SK-N-SH treated with all-trans-retinoic acid at 6 μM for 48 hours (cell line): ENCODE results near the gene ATP8A1.

ENCODE experiments used
- ATAC-seq: fragments of 200-7000 bp; cut with Tn5 transposase; 3 replicates; pipeline ENCODE4 v1.9.1; 2020; ENCODE audit warnings: mild to moderate bottlenecking, moderate library complexity
- ARNTL ChIP-seq: fragments of 450-650 bp; formaldehyde crosslinking; IDR thresholded peaks from 2 replicates; pipeline ENCODE4 v1.5.0; 2020; ENCODE audit warnings: low read depth, mild to moderate bottlenecking, moderate library complexity, borderline replicate concordance
- BACH2 ChIP-seq: fragments of 250-450 bp; sonication (Bioruptor Pico); IDR thresholded peaks from 2 replicates; pipeline ENCODE4 v1.9.0; 2021; ENCODE audit warnings: mild to moderate bottlenecking, borderline replicate concordance
- CREB5 ChIP-seq: fragments of 250-450 bp; sonication (Bioruptor Pico); IDR thresholded peaks from 2 replicates; pipeline ENCODE4 v1.5.1; 2020; ENCODE audit warnings: low read depth, mild to moderate bottlenecking, moderate library complexity
- GLIS3 ChIP-seq: fragments of 250-450 bp; sonication (Bioruptor Pico); IDR thresholded peaks from 2 replicates; pipeline ENCODE4 v1.5.0; 2020; ENCODE audit warnings: mild to moderate bottlenecking, moderate library complexity
- ISL1 ChIP-seq: fragments of 250-450 bp; sonication (Bioruptor Pico); IDR thresholded peaks from 2 replicates; pipeline ENCODE4 v2.1.2; 2022; ENCODE audit warnings: mild to moderate bottlenecking, moderate library complexity
- OSR1 ChIP-seq: fragments of 250-450 bp; sonication (Bioruptor Pico); IDR thresholded peaks from 2 replicates; pipeline ENCODE4 v1.8.0; 2022; ENCODE audit warnings: moderate library complexity, mild to moderate bottlenecking, inconsistent platforms
- PATZ1 ChIP-seq: fragments of 250-450 bp; sonication (Bioruptor Pico); IDR thresholded peaks from 2 replicates; pipeline ENCODE4 v1.8.0; 2020; ENCODE audit warnings: mild to moderate bottlenecking, moderate library complexity, borderline replicate concordance
- POU6F1 ChIP-seq: fragments of 250-450 bp; sonication (Bioruptor Pico); IDR thresholded peaks from 2 replicates; pipeline ENCODE4 v1.8.0; 2021; ENCODE audit warnings: low read depth, mild to moderate bottlenecking, moderate library complexity, borderline replicate concordance
- SNAI2 ChIP-seq: fragments of 250-450 bp; sonication (Bioruptor Pico); IDR thresholded peaks from 2 replicates; pipeline ENCODE4 v1.5.0; 2020; ENCODE audit warnings: mild to moderate bottlenecking, moderate library complexity
- TCF4 ChIP-seq: fragments of 250-450 bp; sonication (Bioruptor Pico); IDR thresholded peaks from 2 replicates; pipeline ENCODE4 v1.8.0; 2021; ENCODE audit warnings: mild to moderate bottlenecking, moderate library complexity, borderline replicate concordance
- TOX ChIP-seq: fragments of 250-450 bp; sonication (Bioruptor Pico); IDR thresholded peaks from 2 replicates; pipeline ENCODE4 v1.8.0; 2021; ENCODE audit warnings: mild to moderate bottlenecking, moderate library complexity, borderline replicate concordance
- TSHZ2 ChIP-seq: fragments of 250-450 bp; sonication (Bioruptor Pico); IDR thresholded peaks from 2 replicates; pipeline ENCODE4 v1.5.0; 2020; ENCODE audit warnings: mild to moderate bottlenecking, moderate library complexity
- ZC3H10 ChIP-seq: fragments of 250-450 bp; sonication (Bioruptor Pico); IDR thresholded peaks from 2 replicates; pipeline ENCODE4 v1.5.1; 2021; ENCODE audit warnings: mild to moderate bottlenecking, moderate library complexity
- ZNF565 ChIP-seq: fragments of 450-650 bp; formaldehyde crosslinking; conservative IDR thresholded peaks from 2 replicates; pipeline ENCODE4 v1.5.0; 2020; ENCODE audit warnings: low read depth, mild to moderate bottlenecking, moderate library complexity
- ZNF8 ChIP-seq: fragments of 450-650 bp; formaldehyde crosslinking; IDR thresholded peaks from 2 replicates; pipeline ENCODE4 v1.5.0; 2020; ENCODE audit warnings: mild to moderate bottlenecking, moderate library complexity

ATP8A1 gene

DNA sequence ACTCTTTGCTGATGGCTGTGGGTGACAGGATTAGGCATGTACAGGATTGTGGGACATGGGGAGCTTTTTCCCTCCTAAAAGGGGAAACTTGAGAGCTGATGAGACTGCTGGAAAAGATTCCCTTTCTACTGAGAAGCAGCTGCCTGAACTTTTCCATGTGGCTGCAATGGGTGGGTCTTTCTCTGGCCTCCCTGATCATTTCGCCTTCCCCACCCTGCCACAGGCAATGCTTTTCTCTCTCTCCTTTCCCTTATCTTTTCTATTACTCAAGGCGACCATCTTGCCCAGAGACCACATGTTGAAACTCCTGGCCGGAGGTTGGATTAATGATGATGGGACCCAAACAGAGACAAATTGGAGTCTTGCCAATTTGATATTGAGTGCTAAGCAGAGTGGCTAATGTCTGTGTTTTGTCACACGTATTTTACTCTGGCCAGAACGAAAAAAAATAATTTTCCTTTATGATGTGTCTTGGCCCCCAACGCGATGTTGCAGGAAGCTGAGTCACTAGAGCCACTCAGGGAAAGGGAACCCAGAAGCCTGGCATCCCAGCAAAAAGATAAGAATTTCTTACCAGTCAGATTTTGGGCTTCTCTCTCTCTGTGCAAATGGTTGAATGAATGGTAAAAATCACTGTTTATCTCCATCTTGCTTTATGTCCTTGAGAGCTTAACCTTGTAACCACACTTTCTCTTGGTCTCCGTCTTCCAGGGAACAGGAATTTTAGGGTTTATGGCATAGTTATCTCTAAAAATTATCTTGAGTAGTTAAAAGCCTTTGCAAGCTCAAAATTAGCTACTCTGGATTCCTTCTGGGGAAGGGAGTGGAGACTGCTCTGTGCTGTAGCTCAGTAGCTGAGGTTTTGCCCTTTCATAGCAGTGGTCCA lies 19.4 kb upstream of the ATP8A1 start (continued):
- TF ChIP-seq ARNTL (CRISPR knock-in tag), result no peak
- no peak for TF ChIP-seq BACH2 (CRISPR knock-in tag)
- no peak; the same call in 1 of the 2 replicates for TF ChIP-seq TCF4 (CRISPR knock-in tag)
- no peak for TF ChIP-seq ZNF565 (CRISPR knock-in tag)

DNA sequence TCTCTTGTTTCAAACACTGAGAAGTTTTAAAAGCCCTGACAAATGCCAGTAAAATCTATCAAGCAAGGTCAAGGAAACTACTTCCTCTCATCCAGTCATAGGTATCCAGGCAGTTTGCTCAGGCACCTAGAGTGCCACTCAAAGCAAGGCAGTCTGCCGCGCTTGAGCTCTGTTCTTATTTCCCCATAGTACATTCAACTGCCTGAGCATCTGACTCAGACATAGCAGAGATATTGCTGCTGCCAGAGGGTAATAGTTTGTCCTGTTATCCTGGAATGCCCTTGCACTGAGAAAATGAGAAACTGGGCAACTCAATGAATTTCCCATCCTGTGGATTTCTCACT lies 16.1 kb upstream of the ATP8A1 start:
- ATAC-seq, result peak; percentile 60; the same call in 2 of the 3 replicates
- no peak for TF ChIP-seq ZC3H10 (CRISPR knock-in tag)
- peak; percentile 29; the same call in 1 of the 2 replicates for TF ChIP-seq ISL1 (CRISPR knock-in tag)

DNA sequence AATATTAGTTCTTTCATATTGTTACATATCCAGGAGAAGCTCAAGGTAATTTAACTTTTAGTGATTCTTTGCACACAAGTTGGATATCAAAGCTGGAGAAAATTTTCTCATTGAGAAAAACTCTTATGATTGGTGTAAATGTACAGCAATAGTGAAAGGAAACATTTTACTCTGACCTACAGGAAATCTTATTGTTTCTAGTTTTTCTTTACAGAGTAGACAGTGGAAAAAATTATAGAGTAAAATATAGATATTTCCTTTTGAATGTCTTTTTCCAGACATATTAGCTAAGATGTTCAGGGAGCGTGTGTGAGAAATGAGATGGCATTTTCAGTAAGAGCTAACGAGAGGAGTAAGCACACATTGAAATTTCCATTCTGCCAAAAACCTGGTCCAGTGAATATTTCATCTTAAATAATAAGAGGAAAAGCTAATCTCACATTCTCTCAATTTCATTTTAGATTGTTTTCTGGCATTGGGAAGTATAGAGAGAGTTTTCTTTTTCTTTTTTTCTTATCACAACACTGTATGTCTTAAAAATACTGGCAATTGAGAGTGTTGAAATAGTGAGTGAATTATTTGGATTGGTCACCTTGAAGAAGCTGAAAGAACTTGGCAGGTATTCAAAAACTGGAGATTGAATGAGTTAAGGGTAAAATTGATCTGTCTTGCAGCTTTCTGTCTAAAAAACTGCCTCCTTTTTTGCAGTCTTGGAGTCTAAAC lies 15.6 kb upstream of the ATP8A1 start:
- TF ChIP-seq SNAI2 (no peak), PATZ1 (CRISPR knock-in tag) (no peak), ARNTL (CRISPR knock-in tag) (no peak), ZC3H10 (CRISPR knock-in tag) (no peak), OSR1 (CRISPR knock-in tag) (no peak), TCF4 (CRISPR knock-in tag) (no peak), CREB5 (CRISPR knock-in tag) (no peak), ZNF8 (no peak), GLIS3 (no peak), POU6F1 (CRISPR knock-in tag) (no peak), TOX (no peak), ISL1 (CRISPR knock-in tag) (no peak), BACH2 (CRISPR knock-in tag) (no peak)
- ATAC-seq, result no peak

DNA sequence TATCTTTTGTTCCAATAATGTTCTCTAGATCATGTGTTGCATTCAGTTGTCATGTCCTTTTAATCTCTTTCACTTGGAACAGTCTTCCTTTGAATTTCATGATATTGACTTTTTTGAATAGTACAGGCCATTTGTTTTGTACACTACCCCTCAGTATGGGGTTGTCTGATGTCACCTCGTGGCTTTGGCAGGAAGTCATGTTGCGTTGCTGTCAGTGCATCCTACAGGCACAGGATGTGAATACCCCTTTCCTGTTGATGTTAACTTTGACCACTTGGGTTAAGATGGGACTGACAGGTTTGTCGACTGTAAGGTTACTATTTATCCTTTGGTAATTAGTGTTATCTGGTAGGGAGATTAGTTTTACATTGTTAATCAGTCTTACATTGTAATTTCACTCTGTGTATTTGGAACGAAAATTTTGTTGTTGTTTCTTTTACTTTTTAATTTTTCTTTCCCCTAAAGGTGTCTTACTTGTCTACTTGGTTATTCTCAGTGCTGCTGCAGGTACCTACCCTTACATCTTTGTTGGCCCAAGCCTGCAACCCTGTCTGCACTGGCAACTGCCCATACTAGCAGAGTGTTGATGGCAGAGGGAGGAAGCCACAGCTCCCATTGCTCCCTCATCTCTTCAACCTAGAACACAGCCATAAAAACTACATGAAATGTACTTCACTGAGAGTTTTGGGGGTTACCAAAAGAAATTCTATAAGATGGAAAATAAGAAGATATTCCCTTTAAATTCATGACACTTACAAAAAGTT lies 14.7 kb upstream of the ATP8A1 start:
- TF ChIP-seq TCF4 (CRISPR knock-in tag), result no peak
- TF ChIP-seq ZNF565 (CRISPR knock-in tag), result no peak
- ATAC-seq, result no peak

DNA sequence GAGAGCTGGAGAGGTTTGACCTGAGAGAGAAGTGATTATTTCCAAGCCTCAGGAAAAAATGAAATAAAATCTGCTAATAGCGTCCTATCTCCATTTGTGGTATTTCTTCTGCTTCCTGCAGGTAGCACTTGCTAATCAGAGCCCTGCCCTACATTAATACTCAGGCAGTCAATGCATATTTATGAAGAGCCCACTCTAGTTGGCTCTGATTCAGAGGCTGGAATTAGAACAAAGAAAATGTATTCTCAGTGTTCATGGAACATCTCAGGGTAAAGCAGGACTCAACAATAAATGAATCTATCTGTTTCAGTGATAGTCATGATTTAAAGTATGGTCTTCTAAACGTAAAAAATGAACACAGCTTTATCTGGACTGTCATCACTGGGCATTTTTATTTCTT lies 1.4 kb upstream of the ATP8A1 start:
- ATAC-seq, result no peak
- 0 out of 2 replicates have a peak, but pooled peaks have one; percentile 6 for TF ChIP-seq ISL1 (CRISPR knock-in tag)
- no peak for TF ChIP-seq TSHZ2 (CRISPR knock-in tag)
